ENCODE results near the gene ABR.

Gene ABR

DNA sequence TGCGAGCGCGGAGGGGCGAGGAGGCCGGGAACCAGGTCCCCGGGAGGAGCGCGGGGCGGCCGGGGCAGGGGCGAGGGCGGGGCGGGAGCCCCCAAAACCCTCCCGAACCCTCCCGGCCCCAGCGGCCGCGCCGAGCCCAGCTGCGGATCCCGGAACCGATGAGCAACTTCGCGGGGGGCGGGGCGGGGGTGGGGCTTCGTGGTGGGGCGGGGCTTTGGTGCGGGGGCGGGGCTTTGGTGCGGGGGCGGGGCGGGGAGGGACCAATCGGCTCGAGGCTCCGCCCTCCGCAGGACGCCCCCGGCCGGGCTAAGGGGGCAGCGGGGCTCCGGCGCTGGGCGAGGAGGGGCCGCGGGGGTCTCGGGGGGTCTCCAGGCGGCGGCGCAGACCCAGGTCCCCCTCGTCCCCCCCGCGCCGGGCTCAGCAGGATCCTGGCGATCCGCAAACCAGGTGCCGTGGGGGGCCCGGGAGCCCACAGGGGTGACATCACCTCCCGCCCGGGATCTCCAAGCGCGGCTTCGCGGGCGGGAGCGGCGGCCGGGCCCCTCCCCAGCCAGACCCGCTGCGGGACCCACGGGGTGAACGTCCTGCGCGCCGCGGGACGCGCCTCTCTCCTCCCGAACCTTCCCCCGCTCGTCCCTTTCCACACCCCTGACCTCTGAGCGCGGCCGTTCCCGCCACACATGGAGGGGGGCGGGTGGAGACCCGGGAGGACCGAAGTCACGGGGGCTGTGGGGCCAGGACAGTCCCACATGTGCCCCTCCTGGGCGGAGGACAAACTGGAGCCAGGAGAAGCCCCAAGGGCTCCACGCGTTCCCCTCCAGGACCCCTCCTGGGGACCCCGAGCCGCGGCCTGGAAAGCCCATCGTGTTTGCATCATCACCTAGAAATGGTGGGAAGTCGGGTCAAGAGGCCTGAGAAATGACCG is at the start of gene ABR:
Gene ABR, minus strand, starts transcription at position 164 of the 925 bp plus-strand sequence. CDS start 254 bp downstream, outside the sequence.
- DNase-seq: no peak

DNA sequence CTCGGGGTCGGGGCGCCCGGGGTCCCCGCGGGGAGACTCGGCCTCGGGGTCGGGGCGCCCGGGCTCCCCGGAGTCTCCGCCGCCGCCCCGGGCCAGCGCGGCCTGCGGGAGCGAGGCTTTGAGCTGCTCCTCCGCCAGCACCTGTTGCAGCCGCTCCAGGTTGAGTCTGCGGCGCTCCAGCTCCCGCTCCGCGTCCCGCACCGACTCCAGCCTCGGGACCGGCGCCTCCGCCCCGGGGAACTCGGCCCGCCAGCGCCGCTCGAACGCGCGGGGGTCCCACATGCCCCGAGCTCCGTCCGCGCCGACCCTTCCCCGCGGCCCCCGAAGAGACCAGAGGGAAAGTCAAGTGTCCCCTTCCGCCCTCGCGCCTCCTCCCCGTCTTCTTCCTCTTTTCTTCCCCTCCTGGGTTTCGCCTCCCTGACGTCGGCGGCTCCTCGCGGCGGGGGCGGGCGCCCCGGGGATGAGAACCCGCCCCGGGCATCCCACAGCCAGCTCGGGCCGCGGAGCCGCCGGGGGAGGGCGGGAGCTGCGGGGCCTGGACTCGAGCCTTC is 49.6 kb upstream of the ABR start:
- DNase-seq: peak; percentile 20

DNA sequence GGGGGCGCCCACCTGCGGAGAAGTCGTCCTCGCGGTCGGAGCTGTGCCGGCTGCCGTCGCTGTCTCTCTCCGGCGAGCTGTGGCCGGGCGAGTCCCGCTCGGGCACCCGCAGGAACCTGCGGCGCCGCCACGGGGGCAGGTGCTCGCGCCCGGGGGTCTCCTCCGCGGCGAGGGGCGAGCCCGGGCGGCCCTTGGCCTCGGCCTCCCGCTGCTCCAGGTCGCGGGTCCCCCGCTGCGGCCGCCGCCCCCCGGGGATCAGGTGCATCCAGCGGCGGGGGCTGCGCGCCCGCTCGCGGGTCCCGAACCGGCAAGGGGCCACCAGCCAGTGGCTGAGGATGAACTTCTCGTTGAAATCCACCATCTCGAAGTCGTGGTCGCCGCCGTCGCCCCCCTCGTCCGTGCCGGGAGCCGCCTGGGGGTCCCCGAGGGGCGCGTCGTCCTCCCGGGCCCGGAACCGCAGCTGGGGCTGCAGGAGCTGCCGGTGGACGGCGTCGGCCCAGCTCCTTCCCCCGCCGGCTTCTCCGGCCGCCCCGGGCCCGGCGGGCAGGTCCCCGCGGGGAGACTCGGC is 49.1 kb upstream of the ABR start:
- DNase-seq: no peak

DNA sequence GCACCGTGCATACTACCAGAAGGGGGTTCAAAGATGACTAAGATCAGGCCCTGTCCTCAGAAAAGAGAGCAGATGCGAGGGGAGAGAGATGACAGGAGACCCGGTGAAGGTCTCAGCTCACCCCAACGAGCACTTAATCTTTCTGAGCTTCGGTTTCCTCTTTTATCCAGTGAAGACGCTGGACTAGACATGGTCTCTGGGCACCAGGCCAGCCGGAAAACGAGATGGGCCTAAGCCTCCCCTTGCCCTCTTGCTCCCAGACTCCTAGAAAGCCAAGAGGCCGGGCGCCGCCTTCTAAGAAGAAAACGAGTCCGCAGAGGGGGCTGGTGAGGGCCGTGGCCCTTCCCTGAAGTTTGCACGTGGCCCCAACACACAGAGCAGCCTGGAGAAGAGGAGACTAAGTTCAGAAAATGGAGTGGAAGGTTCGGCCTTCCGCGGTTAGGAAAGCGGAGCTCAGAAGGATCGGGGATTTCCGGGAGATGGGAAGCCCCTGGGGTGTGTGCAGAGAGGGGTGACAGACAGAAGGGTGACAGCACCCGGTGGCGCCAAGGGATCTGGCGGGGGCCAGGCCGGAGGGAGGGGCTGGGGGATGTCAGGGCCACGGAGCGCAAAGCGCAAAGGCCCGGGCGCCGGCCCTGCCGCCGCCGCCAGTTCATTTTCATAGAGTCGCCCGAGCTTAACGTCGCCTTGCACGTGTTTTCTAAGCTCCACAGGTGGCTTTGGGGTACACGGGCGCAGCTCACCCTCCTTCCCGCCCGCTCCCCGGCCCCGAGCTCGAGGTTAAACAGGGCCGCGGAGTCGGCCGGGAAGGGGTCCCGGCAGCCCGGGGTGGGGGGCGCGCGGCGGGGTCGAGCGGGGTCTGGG is 48.4 kb upstream of the ABR start:
- no peak for DNase-seq

DNA sequence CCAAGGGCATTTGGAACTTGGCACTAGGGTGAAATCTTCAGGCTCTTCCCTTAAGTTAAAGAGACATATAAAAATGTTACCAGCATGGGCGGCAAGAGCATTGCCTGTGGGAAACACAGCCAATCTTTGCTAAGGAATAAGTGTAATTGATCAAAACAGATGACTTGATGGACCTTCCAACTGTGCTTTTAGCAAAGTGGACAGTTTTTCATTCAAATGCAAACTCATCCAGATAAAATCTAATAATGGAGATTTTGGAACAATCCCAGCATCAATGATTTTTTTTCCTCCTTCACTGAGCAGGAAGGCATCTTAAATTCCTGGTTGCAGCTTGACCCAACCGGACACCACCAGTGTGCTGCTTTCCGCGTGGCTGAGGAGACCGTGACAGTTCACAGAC is 47.6 kb upstream of the ABR start:
- DNase-seq: no peak

DNA sequence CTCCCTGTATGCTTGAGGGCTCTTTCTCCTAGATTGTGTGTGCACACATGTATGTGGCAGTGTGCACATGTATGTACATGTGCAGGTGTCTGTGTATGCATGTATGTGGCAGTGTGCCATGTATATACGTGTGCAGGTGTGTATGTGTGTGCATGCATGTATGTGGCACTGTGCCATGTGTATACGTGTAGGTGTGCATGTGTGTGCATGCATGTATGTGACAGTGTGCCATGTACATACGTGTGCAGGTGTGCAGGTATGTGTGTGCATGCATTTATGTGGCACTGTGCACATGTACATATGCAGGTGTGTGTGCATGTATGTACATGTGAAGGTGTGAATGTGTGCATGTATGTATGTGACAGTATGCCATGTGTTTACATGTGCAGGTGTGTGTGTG is 46.5 kb upstream of the ABR start:
- no peak for DNase-seq

DNA sequence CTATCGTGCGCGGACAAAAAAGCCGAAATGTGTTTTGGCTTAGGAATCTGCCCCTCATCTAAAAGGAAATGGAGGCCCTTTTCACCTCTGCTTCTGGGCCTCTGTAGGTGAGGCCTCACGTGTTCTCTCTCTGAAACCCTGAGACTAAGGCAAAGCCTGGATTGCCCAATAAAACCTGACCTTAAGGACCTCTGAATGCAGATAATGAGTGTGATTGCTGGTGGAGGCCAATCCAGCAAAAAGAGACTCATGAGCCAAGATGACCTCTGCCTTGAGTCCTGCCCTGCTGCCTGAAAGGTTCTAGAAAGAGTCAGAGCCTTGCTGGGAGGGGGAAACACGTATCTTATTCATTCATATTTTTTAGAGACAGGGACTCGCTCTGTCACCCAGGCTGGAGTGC is 44.5 kb upstream of the ABR start:
- DNase-seq: no peak

DNA sequence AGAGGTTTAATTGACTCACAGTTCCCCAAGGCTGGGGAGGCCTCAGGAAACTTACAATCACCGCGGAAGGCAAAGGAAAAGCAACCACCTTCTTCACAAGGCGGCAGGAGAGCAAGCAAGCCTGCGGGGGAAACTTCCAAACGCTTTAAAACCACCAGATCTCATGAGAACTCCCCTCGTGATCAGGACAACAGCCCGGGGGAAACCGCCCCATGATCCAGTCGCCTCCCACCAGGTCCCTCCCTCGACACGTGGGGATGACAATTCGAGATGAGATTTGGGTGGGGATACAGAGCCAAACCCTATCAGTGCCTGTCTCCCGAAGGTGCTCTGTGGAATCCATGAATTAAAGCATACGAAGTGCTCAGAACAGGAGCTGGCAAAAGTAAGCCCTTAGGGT is 43.9 kb upstream of the ABR start:
- DNase-seq: no peak

DNA sequence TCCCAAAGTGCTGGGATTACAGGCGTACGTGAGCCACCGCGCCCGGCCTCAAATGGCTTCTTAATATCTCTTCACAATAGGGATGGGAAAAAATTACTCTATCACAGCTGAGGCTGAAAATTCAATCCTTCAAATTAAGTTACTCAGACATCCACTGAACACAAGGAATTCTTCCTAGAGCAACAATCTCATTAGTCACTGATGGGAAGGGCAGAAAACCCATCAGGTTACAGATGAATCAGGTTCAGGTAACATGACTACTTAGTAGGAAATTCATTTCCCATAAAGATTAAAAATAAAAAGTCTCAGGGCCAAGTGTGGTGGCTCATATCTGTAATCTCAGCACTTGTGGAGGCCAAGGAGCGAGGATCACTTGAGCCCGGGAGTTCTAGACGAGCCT is 42.5 kb upstream of the ABR start:
- DNase-seq: no peak

DNA sequence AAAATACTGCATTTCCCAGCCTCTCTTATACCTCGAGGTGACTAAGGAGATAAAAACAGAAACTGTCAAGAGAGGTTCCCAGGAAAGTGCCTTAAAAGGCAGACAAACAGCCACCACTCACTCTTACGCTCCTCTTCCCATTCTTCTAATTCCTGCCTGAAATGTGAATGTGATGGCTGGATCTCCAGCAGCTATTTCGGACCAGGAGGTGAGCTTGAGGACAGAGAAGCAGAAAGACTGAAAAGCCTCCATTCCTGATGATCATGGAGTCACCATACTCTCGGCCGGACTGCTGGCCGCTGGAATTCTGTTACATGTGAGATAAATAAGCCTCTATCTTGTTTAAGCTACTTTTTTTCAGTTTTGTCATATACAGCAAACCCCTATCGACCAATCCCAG is 41.4 kb upstream of the ABR start:
- no peak for DNase-seq

DNA sequence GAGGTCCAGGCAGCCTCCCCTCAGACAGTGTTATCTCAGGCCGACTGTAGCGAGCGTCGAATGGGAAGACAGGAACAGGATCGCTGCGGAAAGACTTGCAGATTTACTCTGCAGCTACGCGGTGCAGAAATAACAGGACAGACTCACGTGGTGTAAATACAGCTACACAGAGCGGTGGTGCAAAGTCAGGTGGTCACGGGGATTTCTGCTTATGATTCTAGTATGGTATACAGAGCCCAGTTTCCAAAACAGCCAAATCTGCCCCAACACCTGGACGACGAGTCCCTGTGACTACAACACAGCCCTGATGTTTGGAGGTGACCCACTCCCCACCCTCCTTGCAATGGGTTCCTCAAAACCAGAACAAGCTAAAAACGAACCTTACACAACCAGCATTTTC is 40.6 kb upstream of the ABR start:
- DNase-seq: no peak

DNA sequence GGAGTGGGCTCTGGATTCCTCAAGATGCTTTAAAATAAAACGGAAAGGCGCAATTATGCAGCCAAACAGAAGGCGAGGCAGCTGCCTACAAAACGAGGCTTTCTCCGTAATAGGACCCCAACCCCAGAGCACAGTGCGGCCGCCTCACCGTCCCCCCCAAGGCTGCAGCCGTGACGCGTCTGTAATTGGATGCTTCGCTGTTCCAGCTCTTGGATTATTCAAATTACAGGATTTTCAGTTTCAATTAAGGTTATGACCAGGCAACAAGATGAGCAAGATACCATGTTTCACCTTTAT is 37.3 kb upstream of the ABR start:
- DNase-seq: no peak

DNA sequence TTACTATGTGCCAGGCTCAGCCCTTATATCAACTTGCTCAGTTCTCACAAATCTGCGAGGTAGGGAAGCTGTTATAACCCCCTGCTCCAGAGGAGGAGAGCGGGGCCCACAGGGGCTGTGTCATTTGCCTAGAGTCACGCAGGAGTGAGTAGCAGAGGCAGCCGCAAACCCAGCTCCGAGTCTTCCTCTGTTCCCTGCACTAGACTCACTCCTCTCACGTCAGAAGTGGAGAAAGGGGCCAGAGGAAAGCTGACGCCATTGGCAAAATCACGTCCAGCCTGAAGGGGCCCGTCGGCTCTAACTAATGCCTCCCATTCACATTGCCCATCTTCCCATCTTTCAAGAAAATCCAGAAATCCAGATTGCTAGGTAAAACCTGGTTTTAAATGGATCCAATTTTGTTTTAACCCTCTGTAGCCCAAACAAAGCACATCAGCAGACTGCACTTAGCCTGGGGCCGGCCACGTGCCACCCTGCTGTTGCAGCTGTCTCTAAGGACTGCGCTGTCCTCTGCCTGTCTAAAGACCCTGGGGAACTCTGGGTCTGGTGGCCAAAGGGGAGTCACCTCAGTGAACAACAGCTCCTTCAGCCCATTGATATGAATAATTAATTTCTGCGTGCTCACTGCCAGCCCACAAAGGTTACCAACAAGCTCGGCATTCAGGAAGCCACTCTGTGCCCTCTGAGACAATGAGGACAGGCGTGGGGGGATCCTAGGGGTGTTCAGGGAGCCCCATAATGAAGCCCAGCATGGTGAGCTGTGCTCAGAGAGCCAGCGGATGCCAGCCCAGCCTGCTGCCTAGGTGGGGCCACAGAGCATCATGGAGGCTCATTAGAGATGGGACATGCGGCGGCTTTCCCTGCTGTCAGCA is 36.7 kb upstream of the ABR start:
- no peak for DNase-seq

DNA sequence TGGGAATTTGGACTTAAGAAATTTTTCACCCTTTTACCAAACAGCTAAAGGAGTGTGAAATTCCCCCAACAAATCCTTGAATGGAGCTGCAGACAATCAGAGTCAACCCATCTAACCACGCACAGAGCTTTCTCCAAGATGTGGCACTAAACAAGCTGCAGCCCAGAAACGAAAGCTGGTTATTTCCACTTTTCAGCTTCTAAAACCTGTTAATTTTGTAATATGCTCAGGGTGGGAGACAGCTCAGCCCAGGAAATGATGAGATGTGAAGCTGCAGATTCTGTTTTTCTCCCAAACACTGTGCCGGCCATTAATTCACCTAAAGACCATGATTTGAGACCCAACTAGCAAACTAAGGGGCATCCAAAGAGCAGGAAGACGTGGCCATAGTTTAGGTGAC is 33.2 kb upstream of the ABR start:
- no peak for DNase-seq

DNA sequence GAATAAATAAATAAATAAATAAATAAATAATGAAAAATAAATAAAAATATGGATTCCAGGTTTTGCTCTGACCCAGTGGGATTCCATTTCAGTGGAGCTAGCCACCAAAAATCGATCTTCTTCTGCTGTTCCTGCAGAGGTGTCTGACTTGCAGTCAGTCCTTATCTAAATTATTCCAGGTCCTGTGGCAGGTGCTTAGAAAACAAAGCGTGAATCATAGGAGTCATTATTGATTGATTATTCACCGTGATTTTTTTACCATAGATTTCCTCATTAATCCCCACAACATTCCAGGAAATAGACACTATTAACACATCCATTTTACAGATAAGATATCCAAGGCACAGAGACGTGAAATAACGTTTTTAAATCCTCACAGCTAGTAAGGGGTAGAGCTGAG is 31.5 kb upstream of the ABR start:
- DNase-seq: no peak

DNA sequence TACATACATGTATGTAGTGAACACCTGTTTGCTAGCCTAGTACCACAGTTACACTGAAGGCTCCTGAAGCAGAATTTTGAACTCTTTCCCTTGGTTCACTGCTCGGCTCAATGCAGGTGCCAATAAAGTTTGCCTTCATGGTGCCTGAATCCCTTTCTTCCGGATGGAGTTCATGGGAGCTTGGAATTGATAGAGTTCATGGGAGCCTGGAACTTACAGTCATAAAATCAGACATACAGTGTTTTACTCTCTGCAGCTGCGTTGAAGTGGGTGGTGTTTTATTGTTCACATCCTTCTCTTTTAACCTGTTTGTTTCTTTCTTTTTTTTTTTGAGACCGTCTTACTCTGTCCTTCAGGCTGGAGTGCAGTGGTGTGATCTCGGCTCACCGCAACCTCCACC is 29.2 kb upstream of the ABR start:
- DNase-seq: no peak

DNA sequence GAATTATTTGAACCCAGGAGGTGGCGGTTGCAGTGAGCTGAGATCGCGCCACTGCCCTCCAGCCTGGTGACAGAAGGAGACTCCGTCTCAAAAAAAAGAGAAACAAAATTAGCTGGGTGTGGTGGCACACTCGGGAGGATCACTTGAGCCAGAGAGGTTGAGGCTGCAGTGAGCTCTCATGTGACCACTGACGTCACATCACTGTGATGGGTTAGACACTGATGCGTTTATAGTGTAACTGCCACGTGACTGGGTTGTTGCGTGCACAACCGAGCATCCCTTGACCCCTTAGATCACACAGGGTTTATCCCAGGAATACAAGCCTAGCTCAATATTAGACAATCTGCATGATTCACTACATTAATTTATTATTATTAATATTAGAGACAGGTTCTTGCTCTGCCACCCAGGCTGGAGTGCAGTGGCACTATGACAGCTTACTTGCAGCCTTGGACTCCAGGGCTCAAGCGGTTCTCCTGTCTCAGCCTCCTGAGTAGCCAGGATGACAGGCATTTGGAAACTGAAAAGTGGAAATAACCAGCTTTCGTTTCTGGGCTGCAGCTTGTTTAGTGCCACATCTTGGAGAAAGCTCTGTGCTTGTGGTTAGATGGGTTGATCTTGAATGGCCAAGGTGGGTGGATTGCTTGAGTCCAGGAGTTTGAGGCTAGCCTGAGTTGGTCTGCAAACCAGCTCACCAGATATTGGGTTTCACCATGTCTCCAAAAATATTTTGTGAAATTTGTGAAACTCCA is 26.4 kb upstream of the ABR start:
- no peak for DNase-seq

DNA sequence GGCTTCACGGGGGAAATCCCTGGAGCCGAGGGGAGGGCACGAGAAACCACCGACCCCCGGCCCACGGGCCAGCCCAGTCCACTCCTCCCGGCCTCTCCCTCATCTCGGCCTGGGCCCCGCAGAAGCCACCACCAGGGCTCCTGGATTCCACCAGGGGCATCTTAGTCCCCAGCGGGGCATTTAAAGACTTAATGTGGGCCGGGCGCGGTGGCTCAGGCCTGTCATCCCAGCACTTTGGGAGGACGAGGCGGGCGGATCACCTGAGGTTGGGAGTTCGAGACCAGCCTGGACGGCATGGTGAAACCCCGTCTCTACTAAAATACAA is 24.1 kb upstream of the ABR start:
- no peak for DNase-seq

DNA sequence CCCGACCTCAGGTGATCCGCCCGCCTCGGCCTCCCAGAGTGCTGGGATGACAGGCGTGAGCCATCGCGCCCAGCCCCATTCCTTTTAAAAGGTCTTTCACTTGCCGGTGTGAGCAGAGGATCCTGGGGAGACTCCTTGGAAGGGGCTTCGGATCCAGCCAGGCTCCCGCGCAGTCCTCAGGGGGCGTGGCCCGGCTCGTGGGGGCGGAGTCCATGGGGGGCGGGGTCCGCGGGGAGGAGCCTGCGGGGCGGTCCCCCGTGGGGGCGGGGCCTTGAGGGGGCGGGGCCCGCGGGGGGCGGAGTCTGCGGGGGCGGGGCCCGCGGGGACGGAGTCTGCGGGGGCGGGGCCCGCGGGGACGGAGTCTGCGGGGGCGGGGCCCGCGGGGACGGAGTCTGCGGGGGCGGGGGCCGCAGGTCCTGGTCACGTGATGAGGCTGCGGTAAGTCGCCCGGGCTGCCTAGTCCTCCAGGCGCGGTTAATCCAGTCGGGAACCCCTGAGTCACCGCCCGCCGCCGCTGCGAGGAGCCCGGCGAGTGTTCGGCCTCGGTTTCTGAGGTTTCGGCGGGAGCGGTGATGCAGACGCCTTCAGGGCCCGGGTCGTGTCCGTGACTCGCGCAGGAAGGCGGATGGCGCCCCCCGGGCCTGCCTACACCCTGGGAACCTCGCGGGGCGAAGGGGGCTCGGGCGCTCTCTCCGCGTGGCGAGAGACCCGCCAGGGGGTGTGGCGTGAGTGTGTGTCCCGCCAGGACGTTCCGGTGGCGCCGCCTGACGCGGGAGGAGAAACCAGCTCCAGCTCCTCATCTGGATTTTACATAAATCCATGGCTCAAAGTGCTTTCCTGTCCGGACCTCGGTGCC is 23.6 kb upstream of the ABR start:
- DNase-seq: peak; percentile 59

DNA sequence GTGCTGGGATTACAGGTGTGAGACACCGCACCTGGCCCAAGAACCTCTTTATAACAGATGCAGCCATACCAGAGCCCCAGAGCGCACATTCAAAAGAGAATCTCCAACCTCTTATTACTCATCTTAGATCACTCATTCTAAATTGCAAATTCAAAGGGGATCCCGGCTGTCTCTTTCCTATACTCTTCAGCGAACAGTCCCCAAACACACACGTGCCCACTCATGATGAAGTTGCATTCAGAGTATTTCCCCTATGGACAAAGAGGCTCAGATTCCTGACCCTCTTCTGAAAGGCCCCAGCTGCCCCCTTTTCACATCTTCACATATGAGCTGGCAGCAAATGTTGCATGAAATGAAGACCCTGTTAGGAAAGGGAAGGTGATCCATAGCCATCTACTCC is 22.5 kb upstream of the ABR start:
- DNase-seq: no peak

DNA sequence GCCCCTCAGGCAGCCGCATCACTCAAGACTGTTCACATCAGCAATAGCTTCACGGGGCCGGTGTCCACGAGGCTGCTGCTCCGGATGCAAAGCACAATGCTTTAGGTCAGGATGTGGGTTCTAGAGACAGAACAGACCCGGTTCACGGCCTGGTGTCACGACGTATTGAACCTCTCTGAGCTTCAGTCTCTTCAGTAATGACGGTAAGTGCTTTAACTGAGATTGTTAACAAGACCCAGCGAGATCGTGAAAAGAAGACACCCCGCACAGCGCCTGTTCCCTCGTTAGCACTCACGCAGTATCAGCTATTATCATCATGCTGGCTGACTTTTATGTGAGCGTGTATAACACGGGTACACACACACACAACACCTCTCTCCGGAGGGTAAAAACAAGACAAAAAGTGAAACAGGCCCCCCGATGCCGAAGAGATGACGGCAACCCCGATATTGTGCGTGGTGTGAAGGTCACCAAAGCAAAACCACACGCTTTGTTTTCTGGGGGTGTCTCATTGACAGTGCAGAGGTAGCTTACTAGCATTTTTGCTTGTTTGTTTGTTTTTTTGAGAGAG is 21.4 kb upstream of the ABR start:
- DNase-seq: no peak

Data from hematopoietic multipotent progenitor cell treated with erythropoietin and hydrocortisone succinate and interleukin-3 and kit ligand, for 8 days (in vitro differentiated cells).